ENCODE data around the gene LHFPL3.

GRCh38 chr7:104627516-104627915, 299.1 kb downstream of the LHFPL3 start:
- no peak for TF ChIP-seq POLR2A (IDR thresholded peaks at IDR 0.05)
- no peak for TF ChIP-seq CTCF (IDR thresholded peaks at IDR 0.05)

All from thyroid gland (tissue), 4 donors.